ENCODE measurements around the gene SLC24A4. TPM values are rescaled to one million over a fixed set of nuclear protein-coding genes. Genes with fewer than 3 reads are reported as not detected.

SLC24A4 gene
- total and polyA plus RNA-seq, 3 donors from 2014 or later: 3.6 to 10.6 (median 8.5) TPM

DNA sequence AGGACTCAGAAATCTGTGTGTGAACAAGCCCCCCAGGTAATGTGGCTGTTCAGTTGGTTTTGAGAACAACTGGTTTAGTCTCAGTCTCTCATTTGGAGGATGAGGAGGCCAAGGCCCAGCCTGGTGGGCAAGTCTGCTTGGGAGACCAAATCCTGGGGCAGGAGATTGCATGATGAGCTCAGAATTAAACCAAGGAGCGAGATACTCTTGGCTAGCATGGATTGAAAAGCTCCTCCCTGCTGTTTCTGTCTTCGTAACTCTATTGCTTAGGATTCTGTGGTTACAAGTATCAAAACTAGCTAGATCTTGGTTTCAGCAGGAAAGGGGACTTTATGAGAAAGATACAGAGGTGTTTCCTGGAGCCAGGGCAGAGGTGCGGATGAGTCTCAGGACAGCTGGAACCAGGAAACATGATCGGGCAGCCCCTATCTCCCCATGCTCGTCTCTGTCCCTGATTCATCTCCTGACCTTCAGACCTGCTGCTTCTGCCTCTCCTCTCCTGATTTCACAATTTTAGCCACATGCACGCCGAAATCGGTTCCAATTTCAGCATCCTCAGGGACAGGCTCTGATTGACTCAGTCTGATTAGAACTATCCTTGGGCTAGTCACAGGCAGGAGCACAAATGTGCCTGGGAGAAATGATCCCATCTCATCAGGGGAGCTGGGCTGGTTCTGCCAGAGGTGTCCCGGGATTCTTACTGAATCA, 150.4 kb downstream of the SLC24A4 start:
- no peaks in the 10 kb centered on the region for H3K27me3 ChIP-seq
- 61 to 74% methylated on average over 9 of the region's 9 CpGs for WGBS, 2 donors
- H3K4me1 ChIP-seq: peaks cover 3% of the 10 kb centered on the region
- H3K27ac ChIP-seq: no peak overlapping the region
- H3K9me3 ChIP-seq: no peaks in the 10 kb centered on the region
- peak; percentile 15 for DNase-seq
- intact Hi-C loops (cut with DNase I; ENCODE audit: low total_unique reads): no loop called here
- TF ChIP-seq, protein P1, sequence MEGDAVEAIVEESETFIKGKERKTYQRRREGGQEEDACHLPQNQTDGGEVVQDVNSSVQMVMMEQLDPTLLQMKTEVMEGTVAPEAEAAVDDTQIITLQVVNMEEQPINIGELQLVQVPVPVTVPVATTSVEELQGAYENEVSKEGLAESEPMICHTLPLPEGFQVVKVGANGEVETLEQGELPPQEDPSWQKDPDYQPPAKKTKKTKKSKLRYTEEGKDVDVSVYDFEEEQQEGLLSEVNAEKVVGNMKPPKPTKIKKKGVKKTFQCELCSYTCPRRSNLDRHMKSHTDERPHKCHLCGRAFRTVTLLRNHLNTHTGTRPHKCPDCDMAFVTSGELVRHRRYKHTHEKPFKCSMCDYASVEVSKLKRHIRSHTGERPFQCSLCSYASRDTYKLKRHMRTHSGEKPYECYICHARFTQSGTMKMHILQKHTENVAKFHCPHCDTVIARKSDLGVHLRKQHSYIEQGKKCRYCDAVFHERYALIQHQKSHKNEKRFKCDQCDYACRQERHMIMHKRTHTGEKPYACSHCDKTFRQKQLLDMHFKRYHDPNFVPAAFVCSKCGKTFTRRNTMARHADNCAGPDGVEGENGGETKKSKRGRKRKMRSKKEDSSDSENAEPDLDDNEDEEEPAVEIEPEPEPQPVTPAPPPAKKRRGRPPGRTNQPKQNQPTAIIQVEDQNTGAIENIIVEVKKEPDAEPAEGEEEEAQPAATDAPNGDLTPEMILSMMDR (IDR thresholded peaks at IDR 0.05): no peak
- no peak for TF ChIP-seq POLR2A (IDR thresholded peaks at IDR 0.05)
- H3K4me3 ChIP-seq: no peak overlapping the region
- H3K36me3 ChIP-seq (ENCODE audit: low read depth, missing control alignments): no peaks in the 10 kb centered on the region

DNA sequence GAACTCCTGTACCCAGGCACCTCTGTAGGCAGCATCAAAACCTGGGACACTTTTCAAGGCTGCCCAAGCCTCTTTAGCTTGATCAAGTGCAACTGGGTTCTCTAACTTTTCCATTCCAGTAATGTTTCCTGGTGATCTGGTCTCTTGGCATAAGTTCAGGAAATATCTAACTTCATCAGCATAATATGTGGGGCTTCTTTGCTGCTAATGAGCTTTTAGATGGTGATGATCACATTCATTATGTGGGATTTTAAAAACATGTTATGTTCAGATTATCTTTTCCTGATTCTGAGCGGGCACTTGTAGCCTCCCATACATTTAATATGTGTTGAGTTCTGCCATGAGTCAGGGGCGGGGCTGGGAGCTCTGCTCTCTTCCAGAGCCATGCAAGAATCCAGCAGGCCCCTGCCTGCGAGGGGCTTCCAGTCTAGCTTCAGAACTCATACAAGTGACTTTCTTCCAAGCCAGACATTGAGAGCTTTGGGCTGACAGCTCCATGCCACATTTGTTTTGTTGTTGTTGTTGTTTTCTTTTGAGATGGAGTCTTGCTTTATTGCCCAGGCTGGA, 151.1 kb downstream of the SLC24A4 start:
- DNase-seq: peak; percentile 1
- Histone ChIP-seq H3K9me3 (no peaks in the 10 kb centered on the region), H3K4me1 (peaks cover 3% of the 10 kb centered on the region), H3K36me3 (ENCODE audit: low read depth, missing control alignments) (no peaks in the 10 kb centered on the region), H3K27me3 (no peaks in the 10 kb centered on the region), H3K27ac (no peak overlapping the region), H3K4me3 (no peak overlapping the region)
- 81 to 95% methylated on average over 3 of the region's 3 CpGs for WGBS, 2 donors
- intact Hi-C loops (cut with DNase I; ENCODE audit: low total_unique reads): no loop called here
- TF ChIP-seq, protein P1 (IDR thresholded peaks at IDR 0.05): no peak
- no peak for TF ChIP-seq POLR2A (IDR thresholded peaks at IDR 0.05)

DNA sequence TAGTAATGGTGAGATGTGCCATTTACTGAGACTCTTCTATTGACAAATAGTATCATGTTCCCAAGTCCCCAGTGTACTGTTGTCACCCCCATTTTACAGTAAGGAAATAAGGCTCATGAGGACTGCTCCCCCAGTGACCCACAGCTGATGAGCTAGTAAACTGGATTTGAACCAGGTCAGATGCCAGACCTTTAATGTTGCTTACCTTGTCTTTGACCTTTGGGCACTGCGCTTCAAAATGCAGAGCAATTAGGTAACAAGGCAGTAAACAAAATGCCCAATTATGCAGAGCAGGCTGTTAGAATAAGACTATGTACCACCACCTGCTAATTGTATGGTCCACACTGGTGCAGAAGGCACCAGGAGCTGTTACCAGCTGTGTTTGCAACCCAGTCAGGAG, 152.1 kb downstream of the SLC24A4 start:
- Histone ChIP-seq H3K27me3 (no peaks in the 10 kb centered on the region), H3K27ac (no peak overlapping the region), H3K4me3 (no peak overlapping the region), H3K4me1 (peaks cover 3% of the 10 kb centered on the region), H3K36me3 (ENCODE audit: low read depth, missing control alignments) (no peaks in the 10 kb centered on the region), H3K9me3 (no peaks in the 10 kb centered on the region)
- intact Hi-C loops (cut with DNase I; ENCODE audit: low total_unique reads): no loop called here
- no peak for DNase-seq
- WGBS, 2 donors: 89 to 95% methylated on average over 1 of the region's 1 CpG
- TF ChIP-seq, protein P1 (IDR thresholded peaks at IDR 0.05): no peak
- no peak for TF ChIP-seq POLR2A (IDR thresholded peaks at IDR 0.05)

- peak; percentile 25 for DNase-seq
- Histone ChIP-seq H3K4me1 (peaks cover 3% of the 10 kb centered on the region), H3K9me3 (no peaks in the 10 kb centered on the region), H3K4me3 (no peak overlapping the region), H3K27me3 (no peaks in the 10 kb centered on the region), H3K36me3 (ENCODE audit: low read depth, missing control alignments) (no peaks in the 10 kb centered on the region), H3K27ac (no peak overlapping the region)
- WGBS, 2 donors: 74 to 77% methylated on average over 14 of the region's 14 CpGs
- TF ChIP-seq POLR2A (IDR thresholded peaks at IDR 0.05): no peak
- TF ChIP-seq, protein P1 (IDR thresholded peaks at IDR 0.05): no peak
- intact Hi-C loops (cut with DNase I; ENCODE audit: low total_unique reads): no loop called here
Observed at GRCh38 chr14:92475451-92476187, 152.7 kb downstream of the SLC24A4 start.

Data from testis (tissue), 3 donors.